ENCODE results near the gene FEZF2. TPM values are rescaled to one million over a fixed set of nuclear protein-coding genes. Genes with fewer than 3 reads are reported as not detected.

FEZF2 gene
- not detected in 2 replicates for total RNA-seq

DNA sequence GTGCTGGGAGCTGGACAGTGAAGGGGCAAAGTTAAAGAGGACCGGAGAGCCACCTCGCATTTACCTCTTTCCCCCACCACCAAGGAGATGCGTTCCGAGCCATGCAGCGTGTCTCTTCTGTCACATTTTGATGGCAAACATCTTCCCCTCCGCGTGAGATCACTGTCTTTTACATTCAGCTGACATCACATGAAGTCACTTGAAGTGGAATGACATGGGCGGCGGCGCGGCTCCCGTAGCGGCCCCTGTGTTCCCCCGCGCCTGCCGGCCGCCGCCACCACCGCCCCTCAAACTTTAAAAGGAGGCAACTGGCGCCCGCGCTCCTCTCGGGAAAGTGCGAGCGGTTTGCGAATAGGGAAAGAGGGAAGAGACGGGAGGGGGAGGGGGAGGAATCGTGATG lies at the start of gene FEZF2:
FEZF2 (minus strand) TSS at position 336 of the 400 bp plus-strand sequence. CDS start 682 bp downstream, outside the sequence.
- H3K9me3 Mint-ChIP-seq: no peaks in the 10 kb centered on the region
- H3K27ac Mint-ChIP-seq: no peak within 1 kb of the TSS
- peaks cover 6% of the 10 kb centered on the region for H3K36me3 Mint-ChIP-seq (ENCODE audit: low read depth)
- H3K4me3 Mint-ChIP-seq: no peak within 1 kb of the TSS
- no peak for DNase-seq (ENCODE audit: low spot score)
- H3K27me3 Mint-ChIP-seq (ENCODE audit: insufficient read depth): peaks cover 78% of the 10 kb centered on the region
- no peaks in the 10 kb centered on the region for H3K4me1 Mint-ChIP-seq (ENCODE audit: low read depth)
- intact Hi-C loops (cut with micrococcal nuclease): loop anchor here (10.0 kb wide), 1 partner anchor 502 kb away; the partner anchor contains the start of gene CADPS

DNA sequence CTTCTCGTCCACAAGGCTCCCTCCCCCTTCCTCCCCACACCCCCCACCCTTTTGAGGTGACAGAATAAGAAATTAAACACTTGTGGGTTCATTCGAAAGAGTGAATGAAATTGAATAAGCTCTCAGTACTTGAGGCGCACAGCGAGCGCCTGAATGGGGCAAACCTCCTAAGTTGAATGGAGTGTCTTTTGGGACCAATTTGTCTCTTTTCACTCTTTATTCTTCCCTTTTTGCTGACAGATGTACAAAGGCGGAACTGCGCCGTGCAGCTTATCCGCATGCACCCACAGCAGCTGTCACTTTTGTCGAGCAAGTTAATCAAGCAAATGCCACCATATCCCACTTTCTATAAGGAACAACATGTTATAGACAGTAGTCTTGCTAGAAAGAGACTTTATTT lies 47.9 kb upstream of the FEZF2 start:
- H3K27ac Mint-ChIP-seq: no peak overlapping the region
- H3K4me1 Mint-ChIP-seq (ENCODE audit: low read depth): no peaks in the 10 kb centered on the region
- no peak for DNase-seq (ENCODE audit: low spot score)
- H3K9me3 Mint-ChIP-seq: no peaks in the 10 kb centered on the region
- intact Hi-C loops (cut with micrococcal nuclease): no loop called here
- H3K27me3 Mint-ChIP-seq (ENCODE audit: insufficient read depth): no peaks in the 10 kb centered on the region
- no peaks in the 10 kb centered on the region for H3K36me3 Mint-ChIP-seq (ENCODE audit: low read depth)
- H3K4me3 Mint-ChIP-seq: no peak overlapping the region

DNA sequence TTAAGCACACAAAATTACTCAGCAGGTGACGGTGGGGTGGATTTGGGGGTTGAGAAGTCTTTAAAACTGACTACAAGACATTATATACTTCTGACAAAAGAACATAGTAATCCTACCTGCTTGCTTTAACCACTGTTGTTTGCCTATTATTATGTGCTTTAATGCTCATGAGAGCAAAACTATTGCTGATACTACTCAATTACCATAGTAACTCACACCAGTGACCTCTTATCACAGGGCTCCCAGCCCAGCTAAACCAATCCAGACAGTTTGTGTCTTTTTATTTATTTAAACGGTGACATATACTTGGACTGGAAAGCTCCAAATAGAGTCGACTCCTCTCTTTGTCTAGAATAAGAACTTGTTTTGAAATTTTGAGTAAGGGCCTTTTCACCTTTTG lies 42.8 kb upstream of the FEZF2 start:
- Mint-ChIP-seq H3K4me3 (no peak overlapping the region), H3K4me1 (ENCODE audit: low read depth) (no peaks in the 10 kb centered on the region), H3K9me3 (no peaks in the 10 kb centered on the region), H3K27ac (no peak overlapping the region), H3K27me3 (ENCODE audit: insufficient read depth) (peaks cover 3% of the 10 kb centered on the region), H3K36me3 (ENCODE audit: low read depth) (no peaks in the 10 kb centered on the region)
- intact Hi-C loops (cut with micrococcal nuclease): no loop called here
- no peak for DNase-seq (ENCODE audit: low spot score)

DNA sequence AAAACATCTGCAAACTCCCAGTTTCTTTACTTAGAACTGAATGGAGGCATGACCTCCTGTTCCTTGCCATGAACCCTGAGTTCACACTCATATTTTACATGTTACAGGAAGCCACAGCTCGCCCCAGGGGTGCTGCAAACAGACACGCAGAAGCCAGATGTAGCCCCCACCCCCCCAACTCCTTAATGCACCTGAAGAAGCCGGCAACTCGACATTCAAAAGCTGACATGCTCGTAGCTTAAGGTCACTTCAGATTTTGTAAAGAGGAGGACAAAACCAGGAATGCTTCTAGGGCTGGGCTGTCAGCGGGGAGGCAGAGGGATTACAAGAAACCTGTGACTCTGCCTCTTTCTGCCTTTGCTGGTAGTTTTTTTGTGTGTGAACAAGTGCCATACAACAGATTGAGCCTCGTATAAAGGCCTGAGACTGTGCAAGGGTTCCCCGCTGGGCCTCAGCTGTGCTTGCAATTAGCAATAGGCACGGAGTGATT lies 42.0 kb upstream of the FEZF2 start:
- Mint-ChIP-seq H3K27me3 (ENCODE audit: insufficient read depth) (peaks cover 3% of the 10 kb centered on the region), H3K27ac (no peak overlapping the region), H3K4me3 (no peak overlapping the region)

DNA sequence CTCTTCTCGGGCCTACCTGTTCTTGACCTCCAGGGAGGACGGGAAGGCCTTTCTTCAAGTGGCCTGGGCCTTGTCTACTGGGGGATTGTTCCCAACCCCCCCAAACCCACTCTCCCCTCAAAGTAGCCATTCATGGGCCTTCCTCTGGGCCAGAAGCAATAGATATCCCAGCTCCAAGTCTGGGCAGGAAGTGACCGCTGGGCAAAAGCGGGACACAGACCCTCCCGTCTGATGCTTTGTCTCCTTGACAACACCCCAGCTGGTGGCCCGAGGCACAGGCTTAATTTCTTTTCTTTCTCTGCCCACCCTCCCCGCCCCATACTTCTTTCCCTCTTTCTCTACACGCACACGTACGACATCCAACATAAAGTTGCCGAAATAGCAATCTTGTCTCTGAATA lies 41.4 kb upstream of the FEZF2 start:
- H3K36me3 Mint-ChIP-seq (ENCODE audit: low read depth): no peaks in the 10 kb centered on the region
- no peak for DNase-seq (ENCODE audit: low spot score)
- no peaks in the 10 kb centered on the region for H3K4me1 Mint-ChIP-seq (ENCODE audit: low read depth)
- H3K27me3 Mint-ChIP-seq (ENCODE audit: insufficient read depth): peaks cover 3% of the 10 kb centered on the region
- H3K4me3 Mint-ChIP-seq: no peak overlapping the region
- intact Hi-C loops (cut with micrococcal nuclease): no loop called here
- no peak overlapping the region for H3K27ac Mint-ChIP-seq
- no peaks in the 10 kb centered on the region for H3K9me3 Mint-ChIP-seq

More for the DNA sequence above, 42.0 kb upstream of the FEZF2 start:
- intact Hi-C loops (cut with micrococcal nuclease): no loop called here
- no peaks in the 10 kb centered on the region for H3K9me3 Mint-ChIP-seq
- H3K4me1 Mint-ChIP-seq (ENCODE audit: low read depth): no peaks in the 10 kb centered on the region
- no peak for DNase-seq (ENCODE audit: low spot score)
- H3K36me3 Mint-ChIP-seq (ENCODE audit: low read depth): no peaks in the 10 kb centered on the region

DNA sequence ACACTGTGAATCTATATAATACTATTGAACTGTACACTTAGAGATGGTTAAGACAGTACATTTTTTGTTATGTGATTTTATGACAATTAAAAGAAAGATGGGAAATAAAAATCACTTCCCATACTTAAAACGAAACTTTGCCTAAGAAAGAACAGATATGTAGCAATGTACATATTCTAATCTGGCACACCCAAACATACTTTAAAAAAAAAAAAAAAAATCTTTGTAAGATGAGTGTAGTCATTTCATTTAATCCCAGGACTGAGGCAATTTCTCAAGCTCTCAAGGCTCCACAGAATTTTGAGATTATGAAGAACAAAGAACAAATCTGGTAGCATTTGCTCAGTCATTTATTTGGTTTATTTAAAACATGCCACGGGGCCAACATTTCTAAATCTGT lies 40.3 kb upstream of the FEZF2 start:
- no peak overlapping the region for H3K4me3 Mint-ChIP-seq
- H3K9me3 Mint-ChIP-seq: no peaks in the 10 kb centered on the region
- DNase-seq (ENCODE audit: low spot score): no peak
- intact Hi-C loops (cut with micrococcal nuclease): no loop called here
- H3K36me3 Mint-ChIP-seq (ENCODE audit: low read depth): no peaks in the 10 kb centered on the region
- no peak overlapping the region for H3K27ac Mint-ChIP-seq
- H3K27me3 Mint-ChIP-seq (ENCODE audit: insufficient read depth): peaks cover 3% of the 10 kb centered on the region
- no peaks in the 10 kb centered on the region for H3K4me1 Mint-ChIP-seq (ENCODE audit: low read depth)

DNA sequence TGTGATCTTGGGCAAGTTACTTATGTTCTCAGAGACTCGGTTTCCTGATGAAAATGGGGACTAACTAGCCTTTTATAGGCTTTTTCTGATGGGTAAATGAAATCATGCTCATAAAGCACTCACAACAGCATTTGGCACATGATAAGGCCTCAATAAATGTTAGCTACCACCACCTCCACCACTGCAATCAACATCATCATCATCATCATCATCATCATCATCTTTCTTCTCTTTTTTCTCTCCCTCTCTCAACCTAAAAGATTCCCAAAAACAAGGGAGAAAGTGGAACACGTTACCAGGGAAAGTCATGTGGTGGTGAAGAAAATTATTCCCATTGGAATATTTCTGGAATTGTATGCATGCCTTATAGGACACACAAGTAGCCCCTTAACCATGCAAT lies 33.6 kb upstream of the FEZF2 start:
- Mint-ChIP-seq H3K4me3 (no peak overlapping the region), H3K9me3 (no peaks in the 10 kb centered on the region), H3K27me3 (ENCODE audit: insufficient read depth) (no peaks in the 10 kb centered on the region), H3K4me1 (ENCODE audit: low read depth) (no peaks in the 10 kb centered on the region), H3K36me3 (ENCODE audit: low read depth) (no peaks in the 10 kb centered on the region), H3K27ac (no peak overlapping the region)
- intact Hi-C loops (cut with micrococcal nuclease): no loop called here
- DNase-seq (ENCODE audit: low spot score): no peak

DNA sequence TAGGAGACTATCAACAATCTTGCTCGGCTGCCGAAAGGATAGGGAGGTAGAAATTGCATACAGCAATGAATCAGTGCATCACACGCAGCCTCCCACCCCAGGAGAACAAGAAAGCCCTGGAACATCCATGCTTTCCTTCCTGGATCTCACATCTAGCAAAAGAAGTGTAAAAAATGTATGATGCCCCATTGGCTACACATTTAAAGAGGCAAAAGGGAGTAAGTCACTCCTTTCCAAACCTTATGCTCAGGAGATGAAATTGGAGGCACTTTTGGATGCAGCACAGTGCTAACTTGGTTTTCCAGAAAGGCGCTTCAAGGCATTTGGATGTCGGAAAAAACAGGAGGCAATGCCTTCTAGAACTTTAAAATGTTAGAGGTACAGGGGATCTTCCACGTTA lies 32.2 kb upstream of the FEZF2 start:
- Mint-ChIP-seq H3K9me3 (no peaks in the 10 kb centered on the region), H3K27me3 (ENCODE audit: insufficient read depth) (no peaks in the 10 kb centered on the region), H3K36me3 (ENCODE audit: low read depth) (no peaks in the 10 kb centered on the region), H3K4me3 (no peak overlapping the region), H3K4me1 (ENCODE audit: low read depth) (no peaks in the 10 kb centered on the region), H3K27ac (no peak overlapping the region)
- DNase-seq (ENCODE audit: low spot score): no peak
- intact Hi-C loops (cut with micrococcal nuclease): no loop called here

DNA sequence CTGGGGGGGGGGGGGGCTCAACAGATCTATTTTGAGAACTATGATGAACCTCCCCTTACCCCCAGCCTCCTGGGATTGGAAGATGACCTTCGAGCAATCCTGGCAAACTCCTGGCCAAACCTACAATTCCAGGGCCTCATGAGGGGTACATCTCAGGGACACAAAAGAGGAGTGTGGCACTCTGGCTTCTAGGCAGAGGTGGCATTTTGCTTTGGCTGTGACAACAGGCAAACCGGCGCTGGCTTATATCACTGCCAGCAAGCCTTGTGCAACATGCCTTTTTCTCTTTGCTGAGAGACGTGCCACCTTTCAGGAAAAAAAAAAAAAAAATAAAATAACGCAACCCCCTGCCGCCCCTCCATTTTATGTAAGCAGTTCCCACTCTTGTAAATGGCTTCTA lies 31.8 kb upstream of the FEZF2 start:
- intact Hi-C loops (cut with micrococcal nuclease): no loop called here
- no peaks in the 10 kb centered on the region for H3K9me3 Mint-ChIP-seq
- H3K4me1 Mint-ChIP-seq (ENCODE audit: low read depth): no peaks in the 10 kb centered on the region
- DNase-seq (ENCODE audit: low spot score): no peak
- H3K36me3 Mint-ChIP-seq (ENCODE audit: low read depth): no peaks in the 10 kb centered on the region
- no peak overlapping the region for H3K4me3 Mint-ChIP-seq
- no peak overlapping the region for H3K27ac Mint-ChIP-seq
- H3K27me3 Mint-ChIP-seq (ENCODE audit: insufficient read depth): no peaks in the 10 kb centered on the region

DNA sequence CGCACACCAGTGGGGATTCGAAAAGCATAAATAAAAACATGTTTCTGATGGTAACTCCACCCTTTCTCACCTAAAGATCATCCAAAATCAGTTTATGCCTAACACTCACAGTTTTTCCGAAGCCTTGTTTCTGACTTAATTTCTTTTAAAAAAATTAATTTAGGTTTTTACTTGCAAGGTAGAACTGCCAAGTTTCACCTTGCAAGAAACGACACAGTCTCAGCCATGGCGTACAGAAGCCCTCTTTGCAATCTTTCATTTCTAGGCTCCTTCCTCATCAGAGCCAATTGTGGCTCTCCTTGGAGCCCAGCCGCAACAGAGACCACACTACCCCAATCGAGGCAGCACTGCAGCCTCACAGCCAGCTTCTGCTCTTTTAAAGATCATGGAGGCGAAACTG lies 31.0 kb upstream of the FEZF2 start:
- no peaks in the 10 kb centered on the region for H3K9me3 Mint-ChIP-seq
- no peaks in the 10 kb centered on the region for H3K4me1 Mint-ChIP-seq (ENCODE audit: low read depth)
- no peaks in the 10 kb centered on the region for H3K27me3 Mint-ChIP-seq (ENCODE audit: insufficient read depth)
- H3K36me3 Mint-ChIP-seq (ENCODE audit: low read depth): no peaks in the 10 kb centered on the region
- DNase-seq (ENCODE audit: low spot score): no peak
- no peak overlapping the region for H3K27ac Mint-ChIP-seq
- intact Hi-C loops (cut with micrococcal nuclease): no loop called here
- no peak overlapping the region for H3K4me3 Mint-ChIP-seq

DNA sequence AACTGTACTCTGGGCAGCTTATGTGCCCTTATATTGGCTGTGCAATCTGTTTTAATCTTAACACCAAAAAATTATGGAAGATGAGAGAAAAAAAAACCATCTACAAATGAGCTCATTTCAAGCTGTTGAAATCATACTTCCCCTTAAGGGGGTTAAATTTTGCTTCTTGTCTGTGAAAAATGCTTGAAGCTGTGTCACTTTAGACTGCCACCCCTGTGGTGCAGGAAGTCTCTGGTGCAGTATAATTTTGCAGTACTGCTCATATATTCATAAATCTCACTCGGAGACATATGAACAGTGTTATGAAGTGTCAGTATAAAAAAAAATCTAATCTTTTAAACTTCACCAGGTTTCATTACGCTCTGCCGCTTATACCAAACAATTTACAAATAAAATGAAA lies 30.4 kb upstream of the FEZF2 start:
- Mint-ChIP-seq H3K27me3 (ENCODE audit: insufficient read depth) (no peaks in the 10 kb centered on the region), H3K27ac (no peak overlapping the region), H3K36me3 (ENCODE audit: low read depth) (no peaks in the 10 kb centered on the region), H3K4me1 (ENCODE audit: low read depth) (no peaks in the 10 kb centered on the region), H3K4me3 (no peak overlapping the region), H3K9me3 (no peaks in the 10 kb centered on the region)
- intact Hi-C loops (cut with micrococcal nuclease): no loop called here
- DNase-seq (ENCODE audit: low spot score): no peak

DNA sequence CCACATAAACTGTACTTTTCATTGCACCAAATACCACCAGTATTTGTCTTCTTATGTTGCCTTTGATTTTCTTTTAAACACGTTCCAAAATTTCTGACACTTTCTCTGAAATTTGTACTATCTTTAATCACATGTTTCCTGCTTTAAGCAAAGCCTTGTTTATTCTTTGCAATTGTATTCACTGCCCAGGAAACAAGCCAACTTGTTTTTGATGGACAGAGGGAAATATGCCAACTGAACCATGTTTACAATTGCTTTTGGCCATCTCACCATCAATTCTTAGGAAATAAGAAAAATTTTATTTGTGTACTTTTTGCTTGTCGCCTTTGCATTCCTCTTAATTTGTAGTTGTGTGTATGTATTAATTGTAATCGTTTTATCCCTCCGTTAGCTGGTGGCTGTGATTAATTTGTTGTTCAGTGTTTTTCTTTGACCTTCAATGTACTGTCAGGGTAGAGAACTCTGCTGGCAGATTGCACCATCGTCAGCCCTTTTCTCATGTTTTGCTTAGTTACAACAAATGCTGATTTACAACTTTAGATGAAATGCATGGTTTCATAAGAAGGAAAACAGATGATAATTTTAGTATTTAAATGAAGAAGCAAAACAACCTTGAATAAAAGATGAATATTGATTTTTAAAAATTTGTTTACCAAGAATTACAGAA lies 19.4 kb upstream of the FEZF2 start:
- Mint-ChIP-seq H3K4me3 (no peak overlapping the region), H3K27me3 (ENCODE audit: insufficient read depth) (no peaks in the 10 kb centered on the region), H3K36me3 (ENCODE audit: low read depth) (no peaks in the 10 kb centered on the region), H3K4me1 (ENCODE audit: low read depth) (no peaks in the 10 kb centered on the region), H3K9me3 (no peaks in the 10 kb centered on the region), H3K27ac (no peak overlapping the region)
- intact Hi-C loops (cut with micrococcal nuclease): no loop called here
- no peak for DNase-seq (ENCODE audit: low spot score)

DNA sequence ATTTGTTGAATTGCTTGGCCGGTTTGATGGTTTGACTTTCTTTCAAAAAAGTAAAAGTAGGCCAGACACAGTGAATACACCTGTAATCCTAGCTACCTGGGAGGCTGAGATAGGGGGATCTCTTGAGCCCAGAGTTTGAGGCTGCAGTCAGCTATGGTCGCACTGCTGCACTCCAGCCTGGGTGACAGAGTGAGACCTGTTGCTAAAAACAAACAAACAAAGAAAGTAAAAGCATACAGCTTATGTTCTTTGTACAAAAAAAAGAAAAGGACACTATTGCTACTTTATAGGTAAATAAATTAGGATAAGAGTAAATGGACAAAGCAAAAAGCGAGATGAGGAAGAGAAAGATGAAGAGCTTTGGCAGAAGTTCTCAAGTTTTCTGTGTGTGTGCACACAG lies 13.9 kb upstream of the FEZF2 start:
- no peak for DNase-seq (ENCODE audit: low spot score)
- no peak overlapping the region for H3K4me3 Mint-ChIP-seq
- H3K4me1 Mint-ChIP-seq (ENCODE audit: low read depth): no peaks in the 10 kb centered on the region
- intact Hi-C loops (cut with micrococcal nuclease): no loop called here
- peaks cover 2% of the 10 kb centered on the region for H3K27me3 Mint-ChIP-seq (ENCODE audit: insufficient read depth)
- no peaks in the 10 kb centered on the region for H3K36me3 Mint-ChIP-seq (ENCODE audit: low read depth)
- H3K27ac Mint-ChIP-seq: no peak overlapping the region
- H3K9me3 Mint-ChIP-seq: no peaks in the 10 kb centered on the region

DNA sequence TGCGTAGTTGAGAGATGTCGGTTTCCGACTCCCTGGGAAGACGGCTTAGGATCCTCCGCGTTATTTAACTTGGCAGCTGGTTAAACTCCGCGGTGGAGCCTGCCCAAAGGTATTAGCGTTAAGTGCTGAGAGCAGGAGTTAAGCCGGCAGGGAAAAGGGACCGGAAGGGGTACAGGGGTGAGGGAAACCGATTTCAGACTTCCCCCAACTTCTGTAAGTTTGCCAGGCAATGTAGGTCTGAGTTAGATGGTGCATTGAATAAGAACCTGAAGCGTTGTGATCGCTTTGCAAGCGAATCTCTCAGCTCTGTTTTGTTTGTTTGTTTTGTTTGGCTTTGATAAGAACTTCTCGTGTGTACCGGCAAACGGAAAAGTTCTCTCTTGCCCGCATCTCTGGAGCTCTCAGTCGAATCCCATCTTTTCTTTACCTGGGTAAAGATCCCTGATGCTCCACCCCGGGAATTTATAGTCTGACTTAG lies 6.0 kb upstream of the FEZF2 start:
- Mint-ChIP-seq H3K27ac (no peak overlapping the region), H3K27me3 (ENCODE audit: insufficient read depth) (peaks cover 54% of the 10 kb centered on the region), H3K4me3 (no peak overlapping the region), H3K4me1 (ENCODE audit: low read depth) (no peaks in the 10 kb centered on the region), H3K36me3 (ENCODE audit: low read depth) (peaks cover 1% of the 10 kb centered on the region), H3K9me3 (no peaks in the 10 kb centered on the region)
- no peak for DNase-seq (ENCODE audit: low spot score)
- intact Hi-C loops (cut with micrococcal nuclease): loop anchor here (10.0 kb wide), 1 partner anchor 495 kb away; the partner anchor contains the start of gene CADPS
